Gastroesophageal sphincter (tissue), 4 donors: ENCODE results near the gene ANKRA2. TPM values are rescaled to one million over a fixed set of nuclear protein-coding genes. Genes with fewer than 3 reads are reported as not detected.

Experiments
- ATAC-seq: fragments of 150-250 bp; one replicate; pipeline ENCODE4 v1.9.1; 2016; ENCODE audit warnings: mild to moderate bottlenecking, moderate library complexity
- H3K27ac ChIP-seq, 4 donors: fragments of 200-600 bp; sonication (generic) in 3 of 4; 1 replicate in 3 of 4; 2 replicates in 1 of 4; pipeline ENCODE4 v1.5.1; 2016 to 2019
- H3K27me3 ChIP-seq: fragments of 200-600 bp; sonication (generic); one replicate; pipeline ENCODE4 v1.5.1; 2019
- H3K36me3 ChIP-seq, 2 donors: fragments of 200-600 bp; sonication (generic); one replicate each; pipeline ENCODE4 v1.5.1; 2019; ENCODE audit warnings: control low read depth in 1 of 2
- H3K4me1 ChIP-seq, 3 donors: fragments of 200-600 bp; sonication (generic); 1 replicate in 2 of 3; 2 replicates in 1 of 3; pipeline ENCODE4 v1.5.1; 2016 to 2019; ENCODE audit warnings: control low read depth in 2 of 3
- H3K4me3 ChIP-seq, 2 donors: fragments of 200-600 bp; sonication (generic); one replicate each; pipeline ENCODE4 v1.5.1; 2019; ENCODE audit warnings: mild to moderate bottlenecking in 1 of 2, moderate library complexity in 1 of 2
- H3K9me3 ChIP-seq, 3 donors: fragments of 200-600 bp; sonication (generic); one replicate each; pipeline ENCODE4 v1.5.1; 2017 to 2019; ENCODE audit warnings: control low read depth in 2 of 3
- EP300 ChIP-seq: sonication (generic); formaldehyde crosslinking; IDR thresholded peaks from one replicate; pipeline ENCODE4 v1.6.1; 2017; ENCODE audit warnings: antibody characterized with exemption, mild to moderate bottlenecking
- POLR2A ChIP-seq, 2 donors: fragments of 450-650 bp; IDR thresholded peaks; one replicate each; pipeline ENCODE4 v1.6.1; 2017; ENCODE audit warnings: antibody characterized with exemption in 2 of 2, mild to moderate bottlenecking in 2 of 2, moderate library complexity in 1 of 2
- POLR2AphosphoS5 ChIP-seq: sonication (generic); formaldehyde crosslinking; IDR thresholded peaks from one replicate; pipeline ENCODE4 v1.6.1; 2017; ENCODE audit warnings: antibody characterized with exemption
- WGBS, 2 donors: methylation state at CpG; one replicate each; pipeline ENCODE4 v1.1.5; 2018; ENCODE audit warnings: low coverage in 1 of 2; 5-methylcytosine and 5-hydroxymethylcytosine counted together
- total RNA-seq, 4 donors: library from RNA; depleted of rRNA; stranded (reverse); fragments of >200 nt; gene quantifications; one replicate each; pipeline ENCODE4 v1.1.0, GENCODE V29; 2016
- TF ChIP-seq, protein P1 (sequence below), 4 experiments: fragments of 200-600 bp in 2 of 4; fragments of 450-650 bp in 2 of 4; sonication (generic) in 1 of 4; IDR thresholded peaks; one replicate each; pipeline ENCODE4 v1.5.1; 2017 to 2019; ENCODE audit warnings: antibody characterized with exemption in 4 of 4, mild to moderate bottlenecking in 2 of 4, moderate library complexity in 2 of 4

ANKRA2 gene
- total RNA-seq, 4 donors from 2014 or later = 18.3 to 55.3 (median 28.2) TPM

DNA sequence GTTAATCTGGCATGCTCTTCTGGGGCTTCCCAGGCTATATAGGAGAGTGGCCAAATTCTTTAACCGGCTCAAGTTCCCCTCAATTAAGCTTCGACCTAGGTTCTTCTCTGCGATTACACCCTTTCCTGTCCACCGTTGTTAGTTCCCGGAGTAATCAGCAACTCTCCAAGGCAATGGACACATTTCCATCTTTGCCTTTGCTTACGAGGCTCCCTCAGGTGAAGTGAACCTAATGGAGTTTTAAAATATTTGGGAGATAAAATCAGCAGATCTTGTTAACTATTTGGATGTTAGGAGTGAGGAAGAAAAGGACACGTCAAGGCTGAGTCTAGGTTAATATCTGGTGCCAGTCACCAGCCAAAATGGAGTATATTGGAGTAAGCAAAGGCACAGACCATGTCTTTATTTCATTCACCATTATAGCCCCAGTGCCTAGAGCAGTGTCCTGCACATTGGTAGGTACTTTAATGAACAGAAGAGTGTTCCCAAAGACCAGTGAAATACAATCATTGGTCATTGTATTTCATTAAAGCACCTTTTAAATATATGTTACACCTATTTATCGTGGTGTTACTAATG is 619 bp upstream of the ANKRA2 start:
- H3K9me3 ChIP-seq = no peaks in the 10 kb centered on the region
- H3K27ac ChIP-seq = peak overlapping the region; percentile 85 to 96 (median 92)
- H3K4me1 ChIP-seq = peaks cover 9 to 49% (median 16%) of the 10 kb centered on the region in 3 donors
- peak overlapping the region; percentile 65 to 76 for H3K4me3 ChIP-seq
- no peak for ATAC-seq
- H3K27me3 ChIP-seq = no peaks in the 10 kb centered on the region
- TF ChIP-seq POLR2A (IDR thresholded peaks at IDR 0.05) = no peak
- TF ChIP-seq POLR2AphosphoS5 = no peak
- no peak for TF ChIP-seq EP300
- TF ChIP-seq, protein P1, sequence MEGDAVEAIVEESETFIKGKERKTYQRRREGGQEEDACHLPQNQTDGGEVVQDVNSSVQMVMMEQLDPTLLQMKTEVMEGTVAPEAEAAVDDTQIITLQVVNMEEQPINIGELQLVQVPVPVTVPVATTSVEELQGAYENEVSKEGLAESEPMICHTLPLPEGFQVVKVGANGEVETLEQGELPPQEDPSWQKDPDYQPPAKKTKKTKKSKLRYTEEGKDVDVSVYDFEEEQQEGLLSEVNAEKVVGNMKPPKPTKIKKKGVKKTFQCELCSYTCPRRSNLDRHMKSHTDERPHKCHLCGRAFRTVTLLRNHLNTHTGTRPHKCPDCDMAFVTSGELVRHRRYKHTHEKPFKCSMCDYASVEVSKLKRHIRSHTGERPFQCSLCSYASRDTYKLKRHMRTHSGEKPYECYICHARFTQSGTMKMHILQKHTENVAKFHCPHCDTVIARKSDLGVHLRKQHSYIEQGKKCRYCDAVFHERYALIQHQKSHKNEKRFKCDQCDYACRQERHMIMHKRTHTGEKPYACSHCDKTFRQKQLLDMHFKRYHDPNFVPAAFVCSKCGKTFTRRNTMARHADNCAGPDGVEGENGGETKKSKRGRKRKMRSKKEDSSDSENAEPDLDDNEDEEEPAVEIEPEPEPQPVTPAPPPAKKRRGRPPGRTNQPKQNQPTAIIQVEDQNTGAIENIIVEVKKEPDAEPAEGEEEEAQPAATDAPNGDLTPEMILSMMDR (IDR thresholded peaks at IDR 0.05) = no peak
- 7 to 10% methylated on average over 7 to 8 of the region's 8 CpGs for WGBS, 2 donors
- H3K36me3 ChIP-seq = peaks cover 0 to 49% of the 10 kb centered on the region in 2 donors

DNA sequence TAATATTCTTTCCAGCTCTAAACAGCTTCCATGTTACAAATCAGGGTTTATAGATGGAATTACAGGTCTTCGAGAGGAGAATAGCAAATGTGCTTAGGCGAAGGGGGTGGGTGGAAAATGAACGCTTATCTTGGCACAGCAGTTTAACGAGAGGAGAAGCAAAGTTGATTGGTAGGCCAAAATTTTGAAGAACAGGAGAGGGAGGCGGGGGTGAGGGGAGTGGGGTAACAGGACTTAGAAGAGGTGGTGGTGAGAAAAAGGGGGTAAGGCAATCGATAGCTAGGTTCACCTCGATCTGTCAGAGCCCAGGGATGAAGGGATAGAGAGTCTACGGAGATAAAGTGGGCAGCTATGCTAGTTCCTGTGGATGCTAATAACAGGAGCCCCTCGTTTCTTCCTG is 764 bp downstream of the ANKRA2 start:
- Histone ChIP-seq H3K27me3 (no peaks in the 10 kb centered on the region), H3K4me1 (peaks cover 9 to 49% (median 16%) of the 10 kb centered on the region in 3 donors), H3K4me3 (peak overlapping the region; percentile 65 to 76), H3K36me3 (peaks cover 6 to 49% of the 10 kb centered on the region in 2 donors), H3K9me3 (no peaks in the 10 kb centered on the region), H3K27ac (peak overlapping the region; percentile 78 to 96 (median 92))
- 0 to 3% methylated on average over 9 of the region's 9 CpGs for WGBS, 2 donors
- no peak for ATAC-seq
- TF ChIP-seq EP300 (no peak), POLR2AphosphoS5 (no peak), POLR2A (IDR thresholded peaks at IDR 0.05) (no peak)
- TF ChIP-seq, protein P1 (IDR thresholded peaks at IDR 0.05) = no peak

DNA sequence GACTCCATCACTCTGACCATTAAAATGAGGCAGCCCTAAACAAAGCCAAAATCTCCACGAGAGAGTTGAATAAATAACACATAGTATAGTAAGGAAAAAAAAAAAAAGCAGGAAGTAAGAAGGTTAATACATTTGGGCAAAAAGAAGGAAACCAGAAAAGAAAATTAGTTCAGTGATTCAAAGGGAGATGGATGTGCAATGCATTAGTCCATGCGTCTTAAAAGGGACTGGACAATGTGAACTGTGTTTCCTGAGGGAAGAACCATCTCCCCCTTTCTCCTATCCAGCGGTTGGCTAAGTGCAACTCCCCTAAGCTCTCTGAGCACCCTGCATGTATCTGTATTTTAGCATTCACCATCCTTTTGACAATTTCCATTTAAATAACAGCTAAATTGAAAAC is 1.4 kb downstream of the ANKRA2 start:
- WGBS, 2 donors = 20% methylated on average over 1 to 3 of the region's 3 CpGs
- ATAC-seq = no peak
- Histone ChIP-seq H3K27ac (peak overlapping the region in 3 of 4 donors; percentile 78 to 96 (median 94)), H3K36me3 (peaks cover 8 to 49% of the 10 kb centered on the region in 2 donors), H3K4me3 (peak overlapping the region; percentile 65 to 76), H3K9me3 (no peaks in the 10 kb centered on the region), H3K4me1 (peaks cover 9 to 49% (median 16%) of the 10 kb centered on the region in 3 donors), H3K27me3 (no peaks in the 10 kb centered on the region)
- TF ChIP-seq POLR2A (IDR thresholded peaks at IDR 0.05) = no peak

DNA sequence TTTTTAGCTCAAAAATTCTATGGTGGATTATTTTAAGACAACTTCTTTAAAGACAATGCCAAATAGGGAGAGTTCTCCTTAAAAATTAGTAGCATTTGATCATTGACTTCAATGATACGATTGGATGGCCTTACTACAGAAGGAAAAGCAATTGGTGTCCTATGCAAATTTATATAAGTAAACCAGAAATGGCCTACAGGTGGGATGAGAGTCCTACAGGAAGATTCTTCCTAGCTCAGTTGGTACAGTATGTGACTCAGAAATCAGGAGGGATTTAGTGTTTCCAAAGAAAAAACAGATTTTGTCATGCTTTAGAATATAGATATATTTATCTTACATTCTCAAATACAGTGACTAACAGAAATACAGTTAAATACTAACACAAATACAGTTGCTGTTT is 6.5 kb downstream of the ANKRA2 start:
- Histone ChIP-seq H3K4me1 (peaks cover under 1 to 16% (median 6%) of the 10 kb centered on the region in 3 donors), H3K27me3 (no peaks in the 10 kb centered on the region), H3K4me3 (no peak overlapping the region), H3K27ac (no peak overlapping the region), H3K9me3 (no peaks in the 10 kb centered on the region), H3K36me3 (peaks cover 8 to 89% of the 10 kb centered on the region in 2 donors)
- no peak for ATAC-seq
- TF ChIP-seq POLR2AphosphoS5 = no peak
- TF ChIP-seq, protein P1 (IDR thresholded peaks at IDR 0.05) = no peak
- 82 to 86% methylated on average over 1 of the region's 1 CpG for WGBS, 2 donors

DNA sequence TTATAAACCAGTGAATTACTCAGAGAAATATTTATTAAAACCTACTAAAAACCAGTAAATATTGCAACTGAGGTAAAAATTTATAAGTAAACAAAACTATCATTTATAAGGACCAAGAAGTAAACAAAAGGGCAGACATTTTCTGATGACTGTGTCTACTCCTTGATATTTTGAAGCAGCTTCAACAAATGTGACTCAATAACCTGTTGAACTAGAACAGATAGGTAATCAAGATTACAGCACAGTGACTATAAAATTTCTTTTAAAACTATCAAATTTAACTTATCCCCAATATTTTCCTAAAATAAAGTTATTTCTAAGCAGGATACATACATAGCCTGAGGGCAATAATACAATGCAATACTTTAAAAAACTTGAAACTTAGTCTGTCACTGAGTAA is 12.8 kb downstream of the ANKRA2 start:
- no peaks in the 10 kb centered on the region for H3K9me3 ChIP-seq
- no peak overlapping the region for H3K27ac ChIP-seq
- no peak for ATAC-seq
- peaks cover 3 to 71% of the 10 kb centered on the region in 2 donors for H3K36me3 ChIP-seq
- no peak overlapping the region for H3K4me3 ChIP-seq
- no peaks in the 10 kb centered on the region for H3K27me3 ChIP-seq
- H3K4me1 ChIP-seq = no peaks in the 10 kb centered on the region
- no peak for TF ChIP-seq POLR2AphosphoS5
- TF ChIP-seq POLR2A (IDR thresholded peaks at IDR 0.05) = no peak
- no peak for TF ChIP-seq EP300
- TF ChIP-seq, protein P1 (IDR thresholded peaks at IDR 0.05) = no peak
